WERI-Rb-1 (cell line): ENCODE data around the gene PRR15L.

ENCODE experiments used
- DNase-seq: peaks from one replicate; pipeline ENCODE4 v3.0.0-alpha.2; 2020
- H3K27ac ChIP-seq: fragments of 250-450 bp; sonication (Bioruptor Pico); 2 replicates; pipeline ENCODE4 v1.5.1; 2020; ENCODE audit warnings: mild to moderate bottlenecking, moderate library complexity
- H3K27me3 ChIP-seq: fragments of 250-450 bp; sonication (Bioruptor Pico); 2 replicates; pipeline ENCODE4 v1.5.1; 2021; ENCODE audit warnings: mild to moderate bottlenecking, low read depth, moderate library complexity; ENCODE audit not compliant: insufficient read depth, severe bottlenecking
- H3K36me3 ChIP-seq: fragments of 250-450 bp; sonication (Bioruptor Pico); 2 replicates; pipeline ENCODE4 v1.5.1; 2020; ENCODE audit warnings: mild to moderate bottlenecking, moderate library complexity
- H3K4me3 ChIP-seq: 2 replicates; pipeline ENCODE4 v1.5.1; 2011; ENCODE audit warnings: low read depth, mild to moderate bottlenecking, control low read depth, low read length
- H3K9me3 ChIP-seq: fragments of 250-450 bp; sonication (Bioruptor Pico); 2 replicates; pipeline ENCODE4 v1.5.1; 2021; ENCODE audit warnings: mild to moderate bottlenecking, moderate library complexity; ENCODE audit not compliant: severe bottlenecking
- CTCF ChIP-seq: IDR thresholded peaks from 2 replicates; pipeline ENCODE4 v1.5.1; 2011; ENCODE audit warnings: low read depth, mild to moderate bottlenecking, control low read depth, inconsistent platforms, low read length

The PRR15L gene

GRCh38 chr17:47906443-47906842 lies 51.2 kb downstream of the PRR15L start:
- H3K27me3 ChIP-seq, result no peaks in the 10 kb centered on the region
- H3K4me3 ChIP-seq, result no peak overlapping the region
- DNase-seq, result no peak
- TF ChIP-seq CTCF, result no peak
- no peaks in the 10 kb centered on the region for H3K9me3 ChIP-seq
- no peak overlapping the region for H3K27ac ChIP-seq
- H3K36me3 ChIP-seq, result peaks cover 2% of the 10 kb centered on the region; the same call in 1 of the 2 replicates

GRCh38 chr17:47905221-47905733 lies 52.4 kb downstream of the PRR15L start:
- Histone ChIP-seq H3K36me3 (peaks cover 5% of the 10 kb centered on the region), H3K9me3 (no peaks in the 10 kb centered on the region), H3K27ac (no peak overlapping the region), H3K4me3 (no peak overlapping the region), H3K27me3 (no peaks in the 10 kb centered on the region)
- no peak for DNase-seq
- TF ChIP-seq CTCF, result no peak

- Histone ChIP-seq H3K27me3 (no peaks in the 10 kb centered on the region), H3K36me3 (peaks cover 10% of the 10 kb centered on the region), H3K9me3 (no peaks in the 10 kb centered on the region), H3K4me3 (no peak overlapping the region), H3K27ac (no peak overlapping the region)
- TF ChIP-seq CTCF, result no peak
- no peak for DNase-seq
Observed at GRCh38 chr17:47902039-47902744, 55.5 kb downstream of the PRR15L start.
